ENCODE data around the gene DRG1. TPM values are rescaled to one million over a fixed set of nuclear protein-coding genes. Genes with fewer than 3 reads are reported as not detected.

Gene DRG1
- total and polyA plus RNA-seq, 2 donors (not counting 3 experiments of a cell fraction or from before 2014, with no cell fraction given): 37.7 to 65.1 TPM

DNA sequence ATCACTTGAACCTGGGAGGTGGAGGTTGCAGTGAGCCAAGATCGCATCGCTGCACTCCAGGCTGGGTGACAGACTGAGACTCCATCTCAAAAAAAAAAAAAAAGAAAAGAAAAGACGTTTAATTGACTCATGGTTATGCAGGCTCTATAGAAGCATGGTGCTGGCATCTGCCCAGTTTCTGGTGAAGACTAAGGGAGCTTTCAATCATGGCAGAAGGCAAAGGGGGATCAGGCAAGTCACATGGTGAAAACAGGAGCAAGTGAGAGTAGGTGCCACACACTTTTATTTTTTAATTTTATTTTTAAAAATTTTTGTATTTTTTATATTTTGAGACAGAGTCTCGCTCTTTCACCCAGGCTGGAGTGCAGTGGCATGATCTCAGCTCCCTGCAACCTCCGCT lies 44.9 kb upstream of the DRG1 start:
- H3K4me3 ChIP-seq (replicated peaks in 1 of 3; ENCODE audit: insufficient read depth in 1 of 3, low read depth in 1 of 3, low read length in 3 of 3): no peak overlapping the region
- ChIA-PET POLR2A (no interaction called here), CTCF (no interaction called here)
- TF ChIP-seq, protein P1, sequence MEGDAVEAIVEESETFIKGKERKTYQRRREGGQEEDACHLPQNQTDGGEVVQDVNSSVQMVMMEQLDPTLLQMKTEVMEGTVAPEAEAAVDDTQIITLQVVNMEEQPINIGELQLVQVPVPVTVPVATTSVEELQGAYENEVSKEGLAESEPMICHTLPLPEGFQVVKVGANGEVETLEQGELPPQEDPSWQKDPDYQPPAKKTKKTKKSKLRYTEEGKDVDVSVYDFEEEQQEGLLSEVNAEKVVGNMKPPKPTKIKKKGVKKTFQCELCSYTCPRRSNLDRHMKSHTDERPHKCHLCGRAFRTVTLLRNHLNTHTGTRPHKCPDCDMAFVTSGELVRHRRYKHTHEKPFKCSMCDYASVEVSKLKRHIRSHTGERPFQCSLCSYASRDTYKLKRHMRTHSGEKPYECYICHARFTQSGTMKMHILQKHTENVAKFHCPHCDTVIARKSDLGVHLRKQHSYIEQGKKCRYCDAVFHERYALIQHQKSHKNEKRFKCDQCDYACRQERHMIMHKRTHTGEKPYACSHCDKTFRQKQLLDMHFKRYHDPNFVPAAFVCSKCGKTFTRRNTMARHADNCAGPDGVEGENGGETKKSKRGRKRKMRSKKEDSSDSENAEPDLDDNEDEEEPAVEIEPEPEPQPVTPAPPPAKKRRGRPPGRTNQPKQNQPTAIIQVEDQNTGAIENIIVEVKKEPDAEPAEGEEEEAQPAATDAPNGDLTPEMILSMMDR (IDR thresholded peaks at IDR 0.05; ENCODE audit: extremely low read depth in 1 of 2, insufficient read depth in 1 of 2, low read depth in 1 of 2, low read length in 2 of 2): no peak
- TF ChIP-seq JUN (IDR thresholded peaks at IDR 0.05; ENCODE audit: borderline replicate concordance, insufficient read depth, insufficient read length, low read depth) (no peak), POLR2AphosphoS5 (IDR thresholded peaks at IDR 0.05; ENCODE audit: insufficient read depth, low read depth, low read length) (no peak), POLR2A (IDR thresholded peaks at IDR 0.05; ENCODE audit: low read depth, low read length) (no peak), MYC (IDR thresholded peaks at IDR 0.05; ENCODE audit: low read depth, low read length) (no peak), FOS (IDR thresholded peaks at IDR 0.05; ENCODE audit: borderline replicate concordance, insufficient read depth, low read length) (no peak), EZH2 (IDR thresholded peaks at IDR 0.05; ENCODE audit: borderline replicate concordance, low read depth, low read length, severe bottlenecking) (no peak), GATA2 (IDR thresholded peaks at IDR 0.05; ENCODE audit: insufficient read depth, insufficient read length, low read depth, low read length) (no peak)
- TF ChIP-seq, protein P2, sequence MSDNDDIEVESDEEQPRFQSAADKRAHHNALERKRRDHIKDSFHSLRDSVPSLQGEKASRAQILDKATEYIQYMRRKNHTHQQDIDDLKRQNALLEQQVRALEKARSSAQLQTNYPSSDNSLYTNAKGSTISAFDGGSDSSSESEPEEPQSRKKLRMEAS (IDR thresholded peaks at IDR 0.05; ENCODE audit: insufficient read depth, insufficient read length): no peak
- H3K9me3 ChIP-seq (replicated peaks; ENCODE audit: control insufficient read depth, insufficient read depth, low read length): no peaks in the 10 kb centered on the region
- DNase-seq (ENCODE audit: low read depth, low spot score): no peak
- peaks cover 5 to 7% of the 10 kb centered on the region in 2 experiments for H3K27me3 ChIP-seq (ENCODE audit: control insufficient read depth in 2 of 2, insufficient read depth in 2 of 2, low read length in 2 of 2)
- intact Hi-C loops (cut with micrococcal nuclease) (no loop called here), dilution Hi-C loops (cut with MboI; ENCODE audit: extremely low pct_ligation_motif_present, low sequenced_read_pairs) (no loop called here)
- no peaks in the 10 kb centered on the region for H3K79me2 ChIP-seq (ENCODE audit: control insufficient read depth, insufficient read depth, low read length)
- H2AFZ ChIP-seq (ENCODE audit: low read depth, low read length): no peak overlapping the region
- no peak overlapping the region for H3K9ac ChIP-seq (replicated peaks; ENCODE audit: extremely low read depth, insufficient read depth, low read length)
- H3K36me3 ChIP-seq (ENCODE audit: control insufficient read depth in 2 of 2, extremely low read depth in 1 of 2, insufficient read depth in 2 of 2, low read length in 2 of 2): no peaks in the 10 kb centered on the region
- H3K4me2 ChIP-seq (ENCODE audit: insufficient read depth, low read length): no peak overlapping the region
- no peak overlapping the region for H3K27ac ChIP-seq (ENCODE audit: insufficient read depth, low read depth, low read length)
- no TSS peak for BruUV-seq (replicated peaks)
- H3K4me1 ChIP-seq (ENCODE audit: control insufficient read depth, extremely low read depth, insufficient read depth, low read length): no peaks in the 10 kb centered on the region
- FAIRE-seq: no peak
- no peaks in the 10 kb centered on the region for H3K9me1 ChIP-seq (replicated peaks; ENCODE audit: control insufficient read depth, extremely low read depth, insufficient read depth, low read length)
- H4K20me1 ChIP-seq (replicated peaks; ENCODE audit: control insufficient read depth, extremely low read depth, insufficient read depth, low read length): no peaks in the 10 kb centered on the region

Measured in endothelial cell of umbilical vein (primary cell).